ENCODE results near the gene ABLIM1. TPM values are rescaled to one million over a fixed set of nuclear protein-coding genes. Genes with fewer than 3 reads are reported as not detected.

ABLIM1 gene
- polyA plus RNA-seq, 4 donors, result 25.7 to 59.8 (median 36.8) TPM

DNA sequence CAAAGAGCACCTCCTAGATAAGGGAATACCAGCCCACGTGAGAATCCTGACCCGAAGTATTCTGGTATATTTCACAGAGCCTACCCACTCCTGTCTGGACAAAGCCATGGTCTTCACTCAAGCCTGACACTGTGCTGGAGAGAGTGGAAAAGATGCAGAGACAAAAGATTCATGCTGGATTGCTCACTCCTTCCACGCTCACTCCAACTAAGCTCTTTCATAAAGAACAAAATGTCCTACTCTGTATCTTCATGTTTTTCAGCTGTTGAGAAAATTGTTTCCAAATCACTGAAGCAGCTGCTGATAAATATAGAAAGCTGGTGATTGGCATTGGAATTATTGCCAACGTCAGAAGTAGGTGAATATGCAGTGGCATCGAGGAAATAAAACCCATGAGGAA is 106.0 kb downstream of the ABLIM1 start:
- Histone ChIP-seq H3K27me3 (ENCODE audit: control insufficient read depth in 3 of 3, insufficient read depth in 3 of 3, low read length in 3 of 3) (no peaks in the 10 kb centered on the region), H3K4me1 (ENCODE audit: control insufficient read depth in 3 of 3, insufficient read depth in 2 of 3, low read depth in 1 of 3, low read length in 2 of 3) (no peaks in the 10 kb centered on the region), H3K27ac (ENCODE audit: low read depth in 1 of 3, low read length in 2 of 3) (no peak overlapping the region), H3K36me3 (ENCODE audit: control insufficient read depth in 3 of 3, insufficient read depth in 2 of 3, low read depth in 1 of 3, low read length in 3 of 3) (peaks cover 0 to 5% (median 0%) of the 10 kb centered on the region in 3 donors), H3K4me3 (ENCODE audit: low read depth in 1 of 3, low read length in 3 of 3) (no peak overlapping the region), H3K9me3 (ENCODE audit: control insufficient read depth in 2 of 2, insufficient read depth in 1 of 2, low read depth in 1 of 2, low read length in 1 of 2) (no peaks in the 10 kb centered on the region)
- WGBS, 3 donors, result 68 to 71% (median 70%) methylated on average over 5 of the region's 5 CpGs
- no peak for DNase-seq
- FAIRE-seq, result no peak

DNA sequence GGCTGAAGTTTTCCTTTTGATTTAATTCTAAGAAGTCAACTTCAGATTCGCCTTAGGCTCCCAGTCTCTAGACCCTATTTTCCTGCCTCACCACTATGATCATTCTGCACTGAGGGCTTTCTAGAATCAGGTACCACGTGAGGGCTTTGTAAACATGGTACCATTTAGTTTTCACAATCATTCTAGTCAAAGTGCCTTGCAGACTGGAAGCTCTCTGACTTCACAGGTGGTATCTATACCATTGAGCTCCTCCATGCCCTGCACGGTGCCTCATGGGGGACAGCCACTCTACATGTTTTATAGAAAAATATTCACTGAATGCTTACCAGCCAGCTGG is 106.5 kb downstream of the ABLIM1 start:
- H3K9me3 ChIP-seq (ENCODE audit: control insufficient read depth in 2 of 2, insufficient read depth in 1 of 2, low read depth in 1 of 2, low read length in 1 of 2), result no peaks in the 10 kb centered on the region
- H3K27me3 ChIP-seq (ENCODE audit: control insufficient read depth in 3 of 3, insufficient read depth in 3 of 3, low read length in 3 of 3), result no peaks in the 10 kb centered on the region
- peak overlapping the region in 1 of 3 donors; percentile 4 for H3K27ac ChIP-seq (ENCODE audit: low read depth in 1 of 3, low read length in 2 of 3)
- H3K4me3 ChIP-seq (ENCODE audit: low read depth in 1 of 3, low read length in 3 of 3), result no peak overlapping the region
- peaks cover 0 to 7% (median 0%) of the 10 kb centered on the region in 3 donors for H3K36me3 ChIP-seq (ENCODE audit: control insufficient read depth in 3 of 3, insufficient read depth in 2 of 3, low read depth in 1 of 3, low read length in 3 of 3)
- no peaks in the 10 kb centered on the region for H3K4me1 ChIP-seq (ENCODE audit: control insufficient read depth in 3 of 3, insufficient read depth in 2 of 3, low read depth in 1 of 3, low read length in 2 of 3)
- DNase-seq (no peak), FAIRE-seq (no peak)
- WGBS, 3 donors, result 42 to 60% (median 56%) methylated on average over 3 of the region's 3 CpGs

DNA sequence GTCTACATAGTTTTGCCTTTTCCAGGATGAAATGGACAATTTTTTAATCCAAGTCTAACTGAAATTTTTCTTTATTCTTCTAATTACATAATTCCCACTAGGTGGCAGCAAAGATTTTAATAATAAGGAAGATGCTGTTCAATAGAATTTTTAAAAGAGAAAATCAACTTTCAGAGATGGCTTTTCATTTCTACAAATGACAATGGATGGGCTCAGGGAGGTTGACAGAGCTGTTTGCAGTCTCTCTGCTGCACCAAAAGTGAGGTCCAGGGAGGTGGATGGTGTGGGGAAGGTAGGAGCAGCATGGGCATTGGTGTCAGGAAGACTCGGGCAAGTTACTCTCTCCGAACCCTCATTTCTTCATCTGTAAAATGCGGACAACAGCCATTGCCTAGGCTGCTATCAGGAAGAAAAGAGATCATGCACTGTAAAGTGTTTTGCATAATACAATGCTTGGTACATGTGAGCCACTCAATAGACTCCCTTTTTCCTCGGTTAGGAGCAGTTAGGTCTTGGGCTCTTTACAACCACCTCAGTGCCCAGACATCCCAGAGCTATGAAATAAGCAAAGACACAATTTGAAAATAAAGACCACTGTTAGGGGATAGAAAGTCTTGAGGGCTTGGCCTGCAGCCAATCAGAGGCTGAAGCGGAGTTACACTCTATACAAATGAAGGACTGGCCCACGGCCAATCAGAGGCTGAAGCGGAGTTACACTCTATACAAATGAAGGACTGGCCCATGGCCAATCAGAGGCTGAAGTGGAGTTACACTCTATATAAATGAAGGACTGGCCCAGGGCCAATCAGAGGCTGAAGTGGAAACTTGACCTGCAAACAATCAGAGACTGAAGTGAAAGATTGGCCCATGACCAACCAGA is 107.1 kb downstream of the ABLIM1 start:
- FAIRE-seq, result no peak
- Histone ChIP-seq H3K27me3 (ENCODE audit: control insufficient read depth in 3 of 3, insufficient read depth in 3 of 3, low read length in 3 of 3) (no peaks in the 10 kb centered on the region), H3K36me3 (ENCODE audit: control insufficient read depth in 3 of 3, insufficient read depth in 2 of 3, low read depth in 1 of 3, low read length in 3 of 3) (peaks cover 0 to 12% (median 0%) of the 10 kb centered on the region in 3 donors), H3K4me3 (ENCODE audit: low read depth in 1 of 3, low read length in 3 of 3) (no peak overlapping the region), H3K9me3 (ENCODE audit: control insufficient read depth in 2 of 2, insufficient read depth in 1 of 2, low read depth in 1 of 2, low read length in 1 of 2) (no peaks in the 10 kb centered on the region), H3K27ac (ENCODE audit: low read depth in 1 of 3, low read length in 2 of 3) (peak overlapping the region in 1 of 3 donors; percentile 37), H3K4me1 (ENCODE audit: control insufficient read depth in 3 of 3, insufficient read depth in 2 of 3, low read depth in 1 of 3, low read length in 2 of 3) (no peaks in the 10 kb centered on the region)
- 14 to 42% (median 34%) methylated on average over 7 of the region's 7 CpGs for WGBS, 3 donors
- DNase-seq, result peak; percentile 51 to 85

DNA sequence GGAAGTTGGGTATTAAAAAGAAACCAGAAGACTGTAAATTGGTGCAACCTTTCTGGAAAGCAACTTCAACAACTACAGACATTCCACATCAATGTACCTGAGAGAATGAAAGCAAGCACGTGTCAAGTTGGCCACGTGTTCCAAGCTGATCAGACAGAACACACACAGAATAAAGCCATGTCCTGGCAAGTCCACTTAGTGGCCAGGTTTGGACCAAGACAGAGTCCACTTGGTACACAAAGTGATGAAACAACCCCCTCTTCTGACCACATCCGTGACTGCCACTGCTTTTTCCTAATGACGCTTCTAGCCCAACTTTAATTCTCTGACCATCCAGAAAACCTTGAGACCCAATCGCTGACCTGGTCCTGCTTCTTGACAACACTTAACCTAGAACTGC is 109.4 kb downstream of the ABLIM1 start:
- Histone ChIP-seq H3K27me3 (ENCODE audit: control insufficient read depth in 3 of 3, insufficient read depth in 3 of 3, low read length in 3 of 3) (no peaks in the 10 kb centered on the region), H3K4me1 (ENCODE audit: control insufficient read depth in 3 of 3, insufficient read depth in 2 of 3, low read depth in 1 of 3, low read length in 2 of 3) (peaks cover 0 to 1% (median 0%) of the 10 kb centered on the region in 3 donors), H3K9me3 (ENCODE audit: control insufficient read depth in 2 of 2, insufficient read depth in 1 of 2, low read depth in 1 of 2, low read length in 1 of 2) (no peaks in the 10 kb centered on the region), H3K4me3 (ENCODE audit: low read depth in 1 of 3, low read length in 3 of 3) (no peak overlapping the region), H3K27ac (ENCODE audit: low read depth in 1 of 3, low read length in 2 of 3) (no peak overlapping the region), H3K36me3 (ENCODE audit: control insufficient read depth in 3 of 3, insufficient read depth in 2 of 3, low read depth in 1 of 3, low read length in 3 of 3) (peaks cover 0 to 29% (median 0%) of the 10 kb centered on the region in 3 donors)
- DNase-seq (peak; percentile 35 to 60), FAIRE-seq (no peak)
- 28 to 47% (median 39%) methylated on average over 5 of the region's 5 CpGs for WGBS, 3 donors

DNA sequence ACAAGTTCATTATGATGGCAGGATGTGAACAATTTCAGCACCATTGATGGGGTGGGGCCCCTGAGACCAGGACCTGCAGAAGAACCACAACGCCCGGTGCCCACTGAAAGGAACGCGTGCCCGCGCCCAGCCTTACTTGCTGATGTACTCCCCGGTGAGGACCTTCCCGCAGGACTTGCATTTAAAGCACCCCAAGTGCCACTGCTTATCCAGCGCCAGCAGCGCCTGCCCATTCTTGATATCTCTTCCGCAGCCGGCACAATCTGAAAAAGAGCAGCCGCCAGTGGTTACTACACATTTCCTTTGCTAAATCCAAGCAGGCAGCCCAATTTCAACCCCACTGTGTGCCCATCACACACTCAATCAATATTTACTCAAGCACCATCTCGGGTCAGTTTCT is 110.6 kb downstream of the ABLIM1 start:
- peaks cover 0 to 36% (median 0%) of the 10 kb centered on the region in 3 donors for H3K36me3 ChIP-seq (ENCODE audit: control insufficient read depth in 3 of 3, insufficient read depth in 2 of 3, low read depth in 1 of 3, low read length in 3 of 3)
- FAIRE-seq (no peak), DNase-seq (peak in 1 of 2 donors; percentile 58)
- peak overlapping the region in 1 of 3 donors; percentile 64 for H3K27ac ChIP-seq (ENCODE audit: low read depth in 1 of 3, low read length in 2 of 3)
- 23 to 66% (median 39%) methylated on average over 14 of the region's 14 CpGs for WGBS, 3 donors
- no peaks in the 10 kb centered on the region for H3K27me3 ChIP-seq (ENCODE audit: control insufficient read depth in 3 of 3, insufficient read depth in 3 of 3, low read length in 3 of 3)
- H3K4me3 ChIP-seq (ENCODE audit: low read depth in 1 of 3, low read length in 3 of 3), result no peak overlapping the region
- H3K9me3 ChIP-seq (ENCODE audit: control insufficient read depth in 2 of 2, insufficient read depth in 1 of 2, low read depth in 1 of 2, low read length in 1 of 2), result no peaks in the 10 kb centered on the region
- H3K4me1 ChIP-seq (ENCODE audit: control insufficient read depth in 3 of 3, insufficient read depth in 2 of 3, low read depth in 1 of 3, low read length in 2 of 3), result peaks cover 0 to 5% (median 0%) of the 10 kb centered on the region in 3 donors

DNA sequence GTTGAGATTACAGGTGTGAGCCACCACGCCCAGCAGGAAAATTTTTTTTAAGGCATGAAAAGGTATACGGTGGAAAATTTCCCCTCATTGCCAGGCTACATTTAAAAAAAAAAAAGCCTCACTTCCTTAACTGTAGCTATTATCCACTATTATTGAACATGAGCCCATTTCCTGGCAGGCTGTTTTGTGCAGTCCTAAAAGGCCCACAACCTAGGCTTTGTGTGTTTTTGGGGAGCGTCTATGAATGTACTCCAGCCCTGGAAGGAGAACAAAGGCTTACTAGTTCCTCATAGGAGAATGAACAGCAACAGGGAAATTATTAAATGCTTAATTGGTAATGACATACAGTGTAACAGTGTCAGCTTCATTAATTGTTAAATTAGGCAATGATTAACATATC is 111.0 kb downstream of the ABLIM1 start:
- FAIRE-seq, result no peak
- Histone ChIP-seq H3K9me3 (ENCODE audit: control insufficient read depth in 2 of 2, insufficient read depth in 1 of 2, low read depth in 1 of 2, low read length in 1 of 2) (no peaks in the 10 kb centered on the region), H3K27ac (ENCODE audit: low read depth in 1 of 3, low read length in 2 of 3) (peak overlapping the region in 1 of 3 donors; percentile 77), H3K4me3 (ENCODE audit: low read depth in 1 of 3, low read length in 3 of 3) (no peak overlapping the region), H3K36me3 (ENCODE audit: control insufficient read depth in 3 of 3, insufficient read depth in 2 of 3, low read depth in 1 of 3, low read length in 3 of 3) (peaks cover 0 to 37% (median 0%) of the 10 kb centered on the region in 3 donors), H3K27me3 (ENCODE audit: control insufficient read depth in 3 of 3, insufficient read depth in 3 of 3, low read length in 3 of 3) (no peaks in the 10 kb centered on the region), H3K4me1 (ENCODE audit: control insufficient read depth in 3 of 3, insufficient read depth in 2 of 3, low read depth in 1 of 3, low read length in 2 of 3) (peaks cover 0 to 5% (median 0%) of the 10 kb centered on the region in 3 donors)
- WGBS, 3 donors, result 13 to 51% (median 31%) methylated on average over 3 of the region's 3 CpGs
- peak in 1 of 2 donors; percentile 77 for DNase-seq

DNA sequence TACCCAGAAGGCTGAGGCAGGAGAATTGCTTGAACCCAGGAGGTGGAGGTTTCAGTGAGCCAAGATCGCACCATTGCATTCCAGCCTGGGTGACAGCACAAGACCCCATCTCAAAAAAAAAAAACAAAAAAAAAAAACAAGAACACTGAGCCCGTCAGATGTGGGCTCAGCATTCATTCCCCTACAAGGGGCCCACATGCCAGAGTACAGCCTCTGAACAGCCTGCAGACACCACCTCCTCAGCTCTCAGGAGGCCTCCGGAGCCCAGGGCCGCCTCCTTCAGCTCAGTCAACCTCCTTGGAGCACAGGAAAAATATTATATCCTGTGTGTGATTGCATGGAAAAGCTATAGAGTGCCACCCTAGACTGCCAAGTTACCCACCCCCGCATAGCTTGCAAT is 112.3 kb downstream of the ABLIM1 start:
- WGBS, 3 donors, result 94 to 96% (median 94%) methylated on average over 5 of the region's 5 CpGs
- H3K4me3 ChIP-seq (ENCODE audit: low read depth in 1 of 3, low read length in 3 of 3), result no peak overlapping the region
- no peaks in the 10 kb centered on the region for H3K27me3 ChIP-seq (ENCODE audit: control insufficient read depth in 3 of 3, insufficient read depth in 3 of 3, low read length in 3 of 3)
- H3K4me1 ChIP-seq (ENCODE audit: control insufficient read depth in 3 of 3, insufficient read depth in 2 of 3, low read depth in 1 of 3, low read length in 2 of 3), result peaks cover 0 to 5% (median 0%) of the 10 kb centered on the region in 3 donors
- no peak for DNase-seq
- no peaks in the 10 kb centered on the region for H3K9me3 ChIP-seq (ENCODE audit: control insufficient read depth in 2 of 2, insufficient read depth in 1 of 2, low read depth in 1 of 2, low read length in 1 of 2)
- no peak overlapping the region for H3K27ac ChIP-seq (ENCODE audit: low read depth in 1 of 3, low read length in 2 of 3)
- no peak for FAIRE-seq
- peaks cover 0 to 37% (median 0%) of the 10 kb centered on the region in 3 donors for H3K36me3 ChIP-seq (ENCODE audit: control insufficient read depth in 3 of 3, insufficient read depth in 2 of 3, low read depth in 1 of 3, low read length in 3 of 3)

DNA sequence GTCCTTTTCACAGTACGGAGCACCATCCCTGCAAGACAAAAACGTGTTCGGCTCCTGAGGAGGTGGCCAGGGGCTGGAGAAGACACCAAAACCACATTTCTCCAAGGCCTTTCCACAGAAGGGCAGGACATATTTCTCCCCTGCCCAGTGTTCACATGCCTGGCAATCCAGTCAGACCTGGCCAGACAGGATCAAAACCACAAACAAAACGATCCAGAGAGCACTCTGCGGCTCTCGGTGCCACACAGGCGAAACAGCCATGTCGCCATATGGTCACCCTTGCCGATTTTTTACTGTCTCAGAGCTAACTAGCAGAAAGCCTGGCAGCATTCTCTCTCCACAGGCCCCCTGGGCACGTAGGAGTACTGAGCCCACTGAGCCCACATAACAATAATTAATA is 113.0 kb downstream of the ABLIM1 start:
- no peaks in the 10 kb centered on the region for H3K27me3 ChIP-seq (ENCODE audit: control insufficient read depth in 3 of 3, insufficient read depth in 3 of 3, low read length in 3 of 3)
- WGBS, 3 donors, result 81 to 88% (median 86%) methylated on average over 10 of the region's 10 CpGs
- no peak for DNase-seq
- peaks cover 0 to 5% (median 0%) of the 10 kb centered on the region in 3 donors for H3K4me1 ChIP-seq (ENCODE audit: control insufficient read depth in 3 of 3, insufficient read depth in 2 of 3, low read depth in 1 of 3, low read length in 2 of 3)
- no peaks in the 10 kb centered on the region for H3K9me3 ChIP-seq (ENCODE audit: control insufficient read depth in 2 of 2, insufficient read depth in 1 of 2, low read depth in 1 of 2, low read length in 1 of 2)
- H3K27ac ChIP-seq (ENCODE audit: low read depth in 1 of 3, low read length in 2 of 3), result no peak overlapping the region
- no peak for FAIRE-seq
- peaks cover 0 to 42% (median 0%) of the 10 kb centered on the region in 3 donors for H3K36me3 ChIP-seq (ENCODE audit: control insufficient read depth in 3 of 3, insufficient read depth in 2 of 3, low read depth in 1 of 3, low read length in 3 of 3)
- no peak overlapping the region for H3K4me3 ChIP-seq (ENCODE audit: low read depth in 1 of 3, low read length in 3 of 3)

All from small intestine (tissue), 7 donors.